ENCODE measurements around the gene EPOP.
"Not testable (repeated sequence)": the region's sequence is repeated elsewhere in the genome, so short reads cannot be mapped to it uniquely, and the experiment has no call there.

Gene EPOP

GRCh38 chr17:38636054-38636453, 38.7 kb downstream of the EPOP start:
- DNase-seq = no peak

DNA sequence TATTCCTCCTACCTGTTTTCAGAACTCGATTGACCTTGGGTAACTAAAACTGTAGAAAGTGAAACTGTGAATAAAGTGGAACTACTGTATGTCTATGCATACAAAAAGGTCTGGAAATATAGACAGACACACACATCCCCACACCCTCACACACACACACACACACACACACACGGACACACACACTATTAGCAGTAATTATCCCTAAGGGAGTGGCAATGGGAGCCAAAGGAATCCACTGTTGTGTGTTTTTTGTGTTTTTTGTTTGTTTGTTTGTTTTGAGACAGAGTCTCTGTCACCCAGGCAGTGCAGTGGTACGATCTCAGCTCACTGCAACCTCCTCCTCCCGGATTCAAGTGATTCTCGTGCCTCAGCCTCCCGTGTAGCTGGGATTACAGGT, 42.4 kb downstream of the EPOP start:
- DNase-seq = no peak

GRCh38 chr17:38628441-38628840, 46.3 kb downstream of the EPOP start:
- DNase-seq = peak in 1 of 2 experiments; percentile 33

GRCh38 chr17:38627957-38628356, 46.8 kb downstream of the EPOP start:
- no peak for DNase-seq

DNA sequence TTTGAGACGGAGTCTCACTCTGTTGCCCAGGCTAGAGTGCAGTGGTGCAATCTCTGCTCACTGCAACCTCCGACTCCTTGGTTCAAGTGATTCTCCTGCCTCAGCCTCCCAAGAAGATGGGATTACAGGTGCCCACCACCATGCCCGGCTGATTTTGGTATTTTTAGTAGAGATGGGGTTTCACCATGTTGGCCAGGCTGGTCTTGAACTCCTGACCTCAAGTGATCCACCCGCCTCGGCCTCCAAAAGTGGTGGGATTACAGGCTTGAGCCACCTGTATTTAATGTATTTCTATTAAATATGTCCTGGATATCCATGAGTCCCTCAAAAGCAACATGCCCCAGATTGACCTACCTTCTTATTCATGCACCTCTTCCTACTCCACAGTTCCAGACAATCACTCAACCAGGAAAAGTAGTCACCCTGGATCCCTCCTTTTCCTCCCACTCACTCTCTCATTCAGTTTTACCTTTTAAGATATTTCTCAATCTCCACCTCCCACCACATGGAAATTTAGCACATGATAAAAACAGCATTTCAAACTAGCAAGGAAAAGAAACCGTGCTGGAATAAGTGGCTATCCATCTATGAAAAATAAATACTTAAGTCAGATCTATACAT, 48.0 kb downstream of the EPOP start:
- DNase-seq = not testable (repeated sequence)

DNA sequence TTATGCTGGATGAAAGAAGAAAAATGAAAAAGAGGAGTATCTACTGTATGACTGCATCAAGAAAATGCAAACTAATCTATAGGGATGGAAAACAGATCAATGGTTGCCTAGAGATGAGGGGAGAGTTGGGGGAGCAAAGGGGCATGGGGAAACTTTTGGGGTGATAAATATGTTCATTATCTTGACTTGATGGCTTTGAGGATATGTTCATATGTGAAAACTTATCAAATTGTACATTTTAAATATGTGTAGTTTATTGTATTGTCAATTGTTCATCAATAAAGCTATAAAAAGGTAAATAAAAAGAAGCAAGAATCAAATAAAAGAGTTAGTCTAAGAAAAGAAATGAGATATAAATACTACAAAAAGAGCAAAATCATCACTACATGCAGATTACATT, 49.3 kb downstream of the EPOP start:
- DNase-seq = no peak

- DNase-seq = not testable (repeated sequence)
Observed at GRCh38 chr17:38624782-38625355, 49.9 kb downstream of the EPOP start.
